Central memory CD4-positive, alpha-beta T cell (primary cell): ENCODE data around the gene EPHA1.

Experiments
- DNase-seq: peaks from one replicate; pipeline ENCODE4 v3.0.0; 2022

Gene EPHA1

GRCh38 chr7:143387156-143387975, 21.3 kb downstream of the EPHA1 start:
- no peak for DNase-seq

- peak; percentile 58 for DNase-seq
Observed at GRCh38 chr7:143385891-143386781, 22.5 kb downstream of the EPHA1 start.

DNA sequence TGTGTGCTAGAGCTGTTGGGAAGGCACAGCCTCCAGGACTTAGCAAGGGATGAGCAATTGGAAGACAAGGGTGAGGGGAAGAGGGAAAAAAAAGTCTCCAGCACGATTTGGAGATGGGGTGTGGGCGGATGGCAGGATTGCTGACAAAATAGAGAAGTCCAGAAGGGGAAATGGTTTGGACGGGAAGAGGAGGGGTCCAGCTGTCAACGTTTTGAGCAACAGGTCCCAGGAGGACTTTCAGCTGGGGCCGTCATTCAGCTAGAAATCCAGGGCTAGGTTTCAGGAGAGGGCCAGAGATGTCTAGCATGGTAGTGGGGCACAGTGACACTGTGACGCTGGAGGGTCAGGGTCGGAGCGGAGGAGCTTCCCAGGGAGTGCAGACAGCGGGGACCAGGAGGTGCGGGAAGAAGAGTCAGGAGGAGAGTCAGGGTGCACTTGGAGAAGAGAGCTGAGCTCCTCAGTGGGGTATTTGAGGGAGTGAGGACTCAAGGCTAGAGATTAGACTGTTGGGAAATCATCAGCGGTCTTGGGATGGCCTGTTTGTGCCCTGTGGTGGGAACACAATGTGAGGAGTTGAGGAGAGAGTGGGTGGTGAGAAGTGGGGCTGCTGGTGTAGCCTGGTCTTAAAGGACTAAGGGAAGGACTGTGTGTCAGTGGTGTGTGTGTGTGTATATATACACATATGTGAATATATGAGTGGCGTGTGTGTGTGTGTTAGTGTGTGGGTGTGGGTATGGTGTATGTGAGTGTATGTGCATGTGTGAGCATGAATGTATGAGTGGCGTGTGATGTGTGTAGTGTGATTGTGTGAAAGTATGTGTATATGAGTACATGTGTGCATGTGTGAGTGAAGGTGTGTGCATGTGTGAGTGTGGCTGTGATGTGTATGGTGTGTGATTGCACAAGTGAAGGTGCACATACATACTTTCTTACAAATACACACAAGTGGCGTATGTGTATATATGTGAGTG, 23.7 kb downstream of the EPHA1 start:
- no peak for DNase-seq

- no peak for DNase-seq
Observed at GRCh38 chr7:143384148-143384547, 24.5 kb downstream of the EPHA1 start.

GRCh38 chr7:143383642-143383957, 25.1 kb downstream of the EPHA1 start:
- no peak for DNase-seq

- no peak for DNase-seq
Observed at GRCh38 chr7:143382791-143383641, 25.6 kb downstream of the EPHA1 start.

DNA sequence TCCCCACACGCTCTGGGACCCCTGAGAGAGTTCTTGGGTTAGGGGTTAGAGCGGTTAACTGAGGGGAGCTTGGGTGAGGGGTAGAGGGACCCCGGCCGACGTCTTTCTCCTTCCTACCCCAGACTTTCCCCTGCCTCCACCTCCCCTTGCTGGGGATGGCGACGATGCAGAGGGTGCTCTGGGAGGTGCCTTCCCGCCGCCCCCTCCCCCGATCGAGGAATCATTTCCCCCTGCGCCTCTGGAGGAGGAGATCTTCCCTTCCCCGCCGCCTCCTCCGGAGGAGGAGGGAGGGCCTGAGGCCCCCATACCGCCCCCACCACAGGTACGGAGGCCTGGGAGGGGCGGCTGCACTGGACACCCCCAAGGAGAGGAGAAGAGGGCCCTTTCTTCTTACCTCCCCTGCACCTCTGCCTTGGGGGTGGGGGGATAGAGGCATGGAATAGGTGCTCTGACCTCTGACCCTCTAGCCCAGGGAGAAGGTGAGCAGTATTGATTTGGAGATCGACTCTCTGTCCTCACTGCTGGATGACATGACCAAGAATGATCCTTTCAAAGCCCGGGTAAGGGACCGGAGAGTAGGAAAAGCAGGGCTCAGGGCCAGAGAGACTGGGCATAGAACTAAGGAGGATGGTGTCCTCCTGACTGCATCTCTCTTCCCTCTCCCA, 26.4 kb downstream of the EPHA1 start:
- no peak for DNase-seq

DNA sequence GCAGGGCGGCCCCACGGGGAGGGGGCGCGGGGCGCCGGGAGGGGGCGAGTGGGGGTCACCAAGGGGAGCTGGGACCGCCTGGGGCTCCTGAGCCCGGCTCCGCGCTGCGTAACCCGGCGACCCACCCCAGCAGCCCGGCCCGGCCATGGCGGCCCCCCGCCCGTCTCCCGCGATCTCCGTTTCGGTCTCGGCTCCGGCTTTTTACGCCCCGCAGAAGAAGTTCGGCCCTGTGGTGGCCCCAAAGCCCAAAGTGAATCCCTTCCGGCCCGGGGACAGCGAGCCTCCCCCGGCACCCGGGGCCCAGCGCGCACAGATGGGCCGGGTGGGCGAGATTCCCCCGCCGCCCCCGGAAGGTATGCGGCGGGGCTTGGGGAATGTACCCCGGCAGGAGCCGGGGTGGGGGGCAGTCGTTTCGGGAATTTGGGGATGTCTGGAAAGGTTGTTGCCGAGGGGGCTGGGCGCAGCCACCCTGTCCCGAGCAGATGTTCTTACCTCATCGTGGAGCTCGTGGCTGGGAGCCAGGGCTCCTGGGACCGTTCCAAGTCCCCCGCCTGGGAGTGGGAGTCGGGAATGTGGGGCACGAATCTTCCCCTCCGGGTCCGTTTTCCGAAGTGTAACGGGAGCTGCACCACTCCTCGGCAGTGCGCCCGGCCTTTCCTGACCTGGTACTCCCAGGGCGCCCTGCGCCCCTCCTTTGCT, 27.1 kb downstream of the EPHA1 start:
- no peak for DNase-seq

DNA sequence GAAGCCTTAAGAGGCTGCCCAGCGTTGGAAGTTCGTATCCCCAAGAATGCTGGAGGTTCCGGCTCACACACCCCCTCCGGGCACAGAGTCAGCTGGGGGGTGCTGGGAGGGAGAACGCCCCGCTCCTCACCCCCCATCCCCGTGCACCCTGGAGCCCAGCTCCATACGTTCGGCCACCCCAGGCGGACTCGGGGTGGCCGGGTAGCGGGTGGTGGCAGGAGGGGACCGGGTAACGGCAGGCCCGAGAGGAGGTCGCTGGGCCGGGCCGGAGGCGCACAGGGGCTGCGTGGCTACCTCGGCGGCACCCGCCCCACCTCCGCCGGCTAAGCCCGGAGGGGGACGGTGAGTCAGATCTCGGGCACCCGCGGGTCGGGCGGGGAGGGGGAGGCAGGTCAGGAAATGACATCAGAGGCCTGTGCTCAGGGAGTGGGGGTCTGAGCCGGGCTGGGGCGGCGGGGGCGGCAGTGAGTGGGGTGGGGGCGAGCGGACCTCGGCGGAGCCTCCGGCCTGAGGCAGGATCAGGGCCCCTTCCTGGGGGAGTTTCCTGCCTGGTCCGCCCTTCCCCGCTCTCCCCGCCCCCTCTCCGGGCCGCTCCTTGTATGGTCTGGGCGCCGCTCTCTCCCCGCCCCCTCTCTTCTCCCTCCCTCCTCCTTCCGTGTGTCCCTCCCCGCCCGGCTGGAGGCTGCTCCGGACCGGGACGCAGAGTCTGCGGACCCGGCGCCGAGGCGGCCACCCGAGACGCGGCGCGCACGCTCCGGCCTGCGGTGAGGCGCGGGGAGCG, 27.8 kb downstream of the EPHA1 start, which contains the start of gene ZYX:
Gene ZYX (plus strand): TSS at position 700 of the 781 bp plus-strand sequence. CDS start 227 bp downstream, outside the sequence.
- peak; percentile 82 for DNase-seq

- peak; percentile 77 for DNase-seq
Observed at GRCh38 chr7:143380260-143380645, 28.4 kb downstream of the EPHA1 start.

DNA sequence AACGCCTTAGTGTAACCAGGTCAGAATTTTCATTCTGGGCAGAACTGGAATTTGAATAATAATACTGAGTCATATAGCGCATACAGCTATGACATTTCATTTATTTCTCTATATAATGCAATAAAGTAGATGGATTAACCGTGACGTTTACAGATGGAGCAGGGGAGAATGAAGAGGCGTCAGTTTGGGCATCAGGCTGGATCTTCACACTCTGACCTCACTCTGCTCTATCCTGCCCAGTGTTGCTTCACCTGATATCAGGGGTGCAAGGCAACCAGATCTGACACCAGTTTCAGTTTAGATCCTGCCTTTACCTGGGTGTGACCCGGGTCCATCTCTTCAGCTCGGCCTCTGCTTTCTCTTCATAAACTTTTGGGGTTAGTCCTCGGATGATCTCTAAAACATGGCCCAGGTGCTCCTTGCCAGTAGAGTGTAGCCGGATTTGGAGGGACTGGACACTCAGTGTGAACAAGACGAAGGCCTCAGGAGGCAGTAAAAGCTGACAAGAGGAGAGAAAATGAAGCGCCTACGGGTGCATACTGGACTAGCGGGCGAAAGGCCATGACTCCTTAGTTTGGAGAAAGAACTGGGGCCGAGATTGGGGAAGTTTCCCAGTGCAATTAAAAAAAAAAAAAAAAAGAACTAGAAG, 28.9 kb downstream of the EPHA1 start:
- DNase-seq = no peak

GRCh38 chr7:143376396-143376795, 32.3 kb downstream of the EPHA1 start:
- DNase-seq = no peak

DNA sequence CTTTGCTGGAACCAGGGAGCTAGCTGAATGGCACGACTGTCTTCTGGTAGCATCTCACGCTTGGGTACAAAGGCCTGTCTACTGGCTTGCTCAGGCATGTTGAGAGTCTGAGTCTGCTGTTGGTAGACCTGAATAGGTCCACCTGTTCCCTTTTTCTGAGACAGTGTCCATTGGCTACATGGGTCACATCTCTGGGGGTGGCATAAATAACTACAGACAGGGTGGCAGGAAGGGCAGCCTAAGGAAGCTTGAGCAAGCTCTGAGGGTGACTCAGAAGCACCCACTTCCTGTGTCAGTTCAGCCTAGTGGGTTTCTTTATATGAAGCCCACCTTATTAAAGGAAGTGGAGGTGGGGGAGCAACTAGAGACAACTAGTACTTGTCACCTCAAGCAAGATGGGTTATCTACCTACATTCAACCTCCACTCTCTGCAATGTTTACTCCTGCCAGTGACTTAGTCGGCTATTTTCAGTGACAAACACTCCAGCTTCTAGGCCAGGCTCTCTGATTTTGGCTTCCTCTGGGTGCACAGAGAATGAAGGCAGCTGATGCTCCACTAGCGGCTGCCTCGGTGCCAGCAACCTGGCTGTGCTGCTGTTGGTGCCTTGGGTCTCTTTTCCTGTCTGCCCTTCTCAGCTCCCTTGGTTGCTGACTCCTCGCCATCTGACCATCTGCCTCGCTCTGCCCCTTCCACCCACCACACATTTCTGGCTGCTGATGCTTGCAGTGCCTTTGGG, 33.2 kb downstream of the EPHA1 start:
- DNase-seq = peak; percentile 49

DNA sequence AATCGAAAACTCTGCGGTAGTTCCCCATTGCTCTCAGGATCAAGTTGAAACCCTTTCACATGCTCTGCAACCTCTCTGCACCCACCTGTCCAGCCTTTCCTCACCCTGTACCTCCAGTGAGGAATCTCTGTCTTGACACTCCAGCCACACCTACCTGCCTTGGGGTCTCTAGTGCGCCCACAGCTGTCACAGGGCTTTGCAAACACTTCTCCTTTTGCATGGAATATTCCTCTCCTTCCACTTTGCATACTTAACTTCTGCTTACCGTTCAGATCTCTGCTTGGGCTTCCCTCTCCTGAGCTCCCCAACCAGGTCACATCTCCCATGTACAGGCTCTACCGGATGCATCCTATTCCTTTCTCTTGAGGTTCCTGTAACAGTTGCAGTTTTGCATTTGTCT, 34.1 kb downstream of the EPHA1 start:
- DNase-seq = no peak

GRCh38 chr7:143373255-143373794, 35.3 kb downstream of the EPHA1 start:
- no peak for DNase-seq

GRCh38 chr7:143372070-143372469, 36.6 kb downstream of the EPHA1 start:
- peak; percentile 40 for DNase-seq

DNA sequence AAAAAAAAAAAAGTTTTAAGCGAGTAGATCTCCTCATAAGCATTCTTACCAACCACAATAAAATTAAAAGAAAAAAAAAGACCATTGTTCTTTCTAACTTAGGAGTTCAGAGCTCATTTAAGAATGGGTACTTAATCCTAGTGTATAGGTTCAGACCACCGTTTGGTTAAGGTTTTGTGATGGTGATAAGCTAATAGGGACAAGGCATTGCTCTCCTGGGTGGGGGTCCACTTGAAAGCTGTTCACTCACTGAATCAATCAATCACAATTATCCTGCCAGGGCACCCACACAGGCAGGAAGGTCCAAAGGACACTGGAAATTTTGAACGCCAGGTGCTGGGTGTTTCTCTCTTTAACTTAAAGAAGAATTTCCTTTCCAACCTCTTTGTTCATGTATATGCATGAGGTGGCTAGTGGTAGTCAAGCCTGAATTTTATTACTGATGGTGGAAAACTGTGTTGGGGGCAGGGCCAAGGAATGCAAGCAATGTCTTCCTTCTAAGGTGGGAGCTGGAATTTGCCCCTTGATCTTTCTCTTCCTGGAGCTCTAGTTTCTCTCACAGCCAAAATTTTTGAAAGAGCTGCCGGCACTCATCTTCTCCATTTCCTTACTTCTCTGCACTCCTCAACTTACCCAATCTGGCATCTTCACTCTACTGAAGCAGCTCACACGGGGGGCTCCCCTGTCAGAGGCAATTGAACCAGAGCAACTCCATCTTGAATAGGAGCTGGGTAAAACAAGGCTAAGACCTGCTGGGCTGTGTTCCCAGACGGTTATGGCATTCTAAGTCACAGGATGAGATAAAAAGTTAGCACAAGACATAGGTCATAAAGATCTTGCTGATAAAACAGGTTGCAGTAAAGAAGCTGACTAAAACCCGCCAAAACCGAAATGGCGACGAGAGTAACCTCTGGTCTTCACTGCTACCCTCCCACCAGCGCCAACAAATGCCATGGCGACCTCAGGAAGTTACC, 38.7 kb downstream of the EPHA1 start:
- no peak for DNase-seq
